Epithelial cell of proximal tubule (primary cell): ENCODE results near the gene ZNF784. TPM values are rescaled to one million over a fixed set of nuclear protein-coding genes. Genes with fewer than 3 reads are reported as not detected.

Experiments
- DNase-seq: peaks from one replicate; pipeline ENCODE4 v3.0.0-alpha.2; 2011; ENCODE audit warnings: low read depth
- H3K4me3 ChIP-seq: 2 replicates; pipeline ENCODE4 v1.5.1; 2011; ENCODE audit warnings: low read depth, mild to moderate bottlenecking, low read length
- total RNA-seq: library from RNA; depleted of rRNA; stranded (reverse); fragments of >200 nt; gene quantifications from 2 replicates; pipeline ENCODE4 v1.2.3, GENCODE V29; 2015
- TF ChIP-seq, protein P1 (sequence below): conservative IDR thresholded peaks from 2 replicates; pipeline ENCODE4 v1.5.1; 2012; ENCODE audit warnings: low read depth, mild to moderate bottlenecking, low read length

ZNF784 gene
- total RNA-seq, 1 donor from 2014 or later = 0.58 TPM

DNA sequence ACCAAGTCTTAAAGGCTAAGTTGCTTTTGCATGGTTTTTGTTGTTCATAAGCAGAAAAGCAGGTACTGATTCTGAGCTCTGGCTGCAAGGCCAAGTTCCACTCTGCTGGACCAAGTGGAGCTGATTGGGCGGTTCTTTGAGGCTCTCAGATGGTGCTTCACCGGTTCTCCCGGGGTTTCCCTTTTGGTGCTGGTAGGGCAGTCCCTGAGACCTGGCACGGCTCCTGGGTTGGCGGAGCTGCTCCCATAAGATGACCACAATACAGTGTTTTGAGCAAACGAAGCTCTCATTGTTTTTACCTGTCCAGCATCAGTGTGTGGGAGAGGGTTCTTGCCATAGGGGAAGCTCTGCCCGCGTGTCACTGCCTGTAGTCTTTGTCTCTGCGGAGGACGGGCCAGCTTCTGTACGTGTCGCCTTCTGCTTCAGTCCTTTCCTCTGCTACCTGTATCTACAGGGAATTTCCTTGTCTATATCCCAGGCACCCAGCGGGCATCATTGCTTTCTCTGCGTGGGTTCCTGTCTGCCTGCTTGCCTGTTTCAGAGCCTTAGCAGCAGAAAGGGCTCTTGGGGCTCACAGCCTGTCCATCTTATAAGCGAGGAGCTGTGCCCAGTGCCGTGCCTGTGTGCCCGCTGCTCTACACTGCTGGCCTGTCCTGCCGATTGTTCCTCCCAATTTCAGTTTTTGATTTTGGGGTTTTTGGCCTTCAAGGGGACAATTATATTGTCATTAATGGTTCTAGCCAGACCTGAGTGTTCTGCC lies 32.8 kb upstream of the ZNF784 start:
- peak overlapping the region; percentile 87 for H3K4me3 ChIP-seq
- TF ChIP-seq, protein P1, sequence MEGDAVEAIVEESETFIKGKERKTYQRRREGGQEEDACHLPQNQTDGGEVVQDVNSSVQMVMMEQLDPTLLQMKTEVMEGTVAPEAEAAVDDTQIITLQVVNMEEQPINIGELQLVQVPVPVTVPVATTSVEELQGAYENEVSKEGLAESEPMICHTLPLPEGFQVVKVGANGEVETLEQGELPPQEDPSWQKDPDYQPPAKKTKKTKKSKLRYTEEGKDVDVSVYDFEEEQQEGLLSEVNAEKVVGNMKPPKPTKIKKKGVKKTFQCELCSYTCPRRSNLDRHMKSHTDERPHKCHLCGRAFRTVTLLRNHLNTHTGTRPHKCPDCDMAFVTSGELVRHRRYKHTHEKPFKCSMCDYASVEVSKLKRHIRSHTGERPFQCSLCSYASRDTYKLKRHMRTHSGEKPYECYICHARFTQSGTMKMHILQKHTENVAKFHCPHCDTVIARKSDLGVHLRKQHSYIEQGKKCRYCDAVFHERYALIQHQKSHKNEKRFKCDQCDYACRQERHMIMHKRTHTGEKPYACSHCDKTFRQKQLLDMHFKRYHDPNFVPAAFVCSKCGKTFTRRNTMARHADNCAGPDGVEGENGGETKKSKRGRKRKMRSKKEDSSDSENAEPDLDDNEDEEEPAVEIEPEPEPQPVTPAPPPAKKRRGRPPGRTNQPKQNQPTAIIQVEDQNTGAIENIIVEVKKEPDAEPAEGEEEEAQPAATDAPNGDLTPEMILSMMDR = no peak
- no peak for DNase-seq

- peak overlapping the region; percentile 87 for H3K4me3 ChIP-seq
- TF ChIP-seq, protein P1 = no peak
Measured at GRCh38 chr19:55656552-55656951, 32.2 kb upstream of the ZNF784 start.

DNA sequence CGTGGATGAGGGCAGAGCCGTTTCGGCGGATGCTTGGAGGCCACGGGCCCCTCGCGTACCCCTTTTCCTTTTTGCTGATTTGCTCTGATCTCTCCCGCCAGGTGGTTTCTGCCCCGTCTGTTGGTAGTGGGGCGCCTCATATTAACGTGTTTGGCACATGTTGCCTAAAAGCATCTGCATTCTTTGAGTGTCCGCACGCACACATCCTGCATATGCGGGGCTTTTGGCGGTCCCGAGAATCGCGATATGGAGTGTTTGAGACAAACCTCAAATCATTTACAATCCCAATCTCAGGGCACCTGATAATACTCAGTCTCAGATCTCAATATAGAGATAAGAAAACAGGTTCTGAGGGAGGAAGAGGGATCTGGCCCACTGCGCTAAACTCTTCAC lies 31.3 kb upstream of the ZNF784 start:
- TF ChIP-seq, protein P1 = no peak
- no peak for DNase-seq
- H3K4me3 ChIP-seq = peak overlapping the region; percentile 87

More at GRCh38 chr19:55656552-55656951, 32.2 kb upstream of the ZNF784 start:
- no peak for DNase-seq

GRCh38 chr19:55654868-55655647 lies 30.7 kb upstream of the ZNF784 start, which contains the start of gene U2AF2:
TSS of gene U2AF2 (plus strand) at chr19:55655035. CDS start at chr19:55655105, 70 bp downstream.
- no peak for DNase-seq
- TF ChIP-seq, protein P1 = no peak
- H3K4me3 ChIP-seq = peak within 1 kb of the TSS; percentile 87

DNA sequence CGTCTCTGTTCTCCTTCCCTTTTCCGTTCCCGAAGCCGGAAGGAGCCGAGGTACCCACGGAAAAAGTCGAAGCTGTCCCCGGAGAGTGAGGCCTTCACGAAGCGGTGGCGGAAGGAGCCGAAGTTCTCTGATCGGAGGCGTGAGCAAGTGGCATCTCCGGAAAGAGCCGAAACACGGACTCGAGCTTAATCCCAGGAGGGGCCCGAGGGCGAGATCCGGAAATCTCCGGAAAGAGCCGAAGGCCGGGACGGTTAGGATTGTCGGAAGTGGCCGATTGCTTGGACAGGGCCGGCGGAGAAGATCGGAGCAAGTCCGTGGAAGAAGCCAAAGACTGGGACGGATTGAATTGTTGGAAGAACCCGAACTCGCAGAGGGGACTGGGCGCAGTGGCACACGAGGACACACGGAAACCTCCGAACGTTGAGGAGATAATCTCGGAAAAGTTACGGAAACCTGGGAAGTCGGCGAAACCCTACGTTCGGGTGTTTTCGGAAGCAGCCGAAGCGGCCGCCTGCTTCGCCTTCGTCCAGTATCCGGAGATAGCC lies 30.0 kb upstream of the ZNF784 start:
- peak; percentile 95 for DNase-seq
- peak overlapping the region; percentile 87 for H3K4me3 ChIP-seq

DNA sequence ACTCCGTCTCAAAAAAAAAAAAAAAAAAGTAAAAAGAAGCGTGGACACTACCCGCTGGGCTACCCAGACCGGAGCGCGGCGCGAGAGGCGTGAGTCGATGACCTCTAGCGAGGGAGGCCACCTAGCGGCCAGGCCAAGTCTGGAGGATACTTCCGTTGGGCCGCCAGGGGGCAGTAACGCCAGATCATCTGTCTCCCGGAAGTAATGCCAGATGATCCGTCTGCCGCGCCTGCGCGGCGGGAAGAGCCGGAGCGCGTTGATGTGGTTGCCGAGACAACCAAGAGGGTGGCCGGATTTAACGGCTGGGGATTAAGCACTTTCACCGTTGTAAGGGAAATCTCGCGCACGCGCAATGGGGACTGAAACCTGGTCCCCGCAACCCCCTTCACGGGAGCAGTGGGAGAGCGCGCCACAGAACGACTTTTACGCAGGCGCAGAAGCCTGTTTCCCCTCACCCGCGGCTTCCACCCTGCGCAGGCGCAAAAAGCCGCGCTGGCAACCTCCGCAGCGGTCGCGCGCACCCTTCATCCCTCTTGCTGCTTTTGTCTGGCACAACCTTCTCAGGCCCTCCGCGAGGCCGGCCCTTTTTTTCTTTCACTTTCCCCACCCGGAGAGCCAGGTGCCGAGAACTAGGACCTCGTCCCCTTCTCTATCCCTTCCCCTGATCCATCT lies 29.4 kb upstream of the ZNF784 start:
- TF ChIP-seq, protein P1 = peak; percentile 100
- peak; percentile 81 for DNase-seq
- peak overlapping the region; percentile 87 for H3K4me3 ChIP-seq

More for the DNA sequence above, 30.0 kb upstream of the ZNF784 start:
- TF ChIP-seq, protein P1 = no peak
